Esophagus (tissue), 2 donors: ENCODE data around the gene CKAP2. TPM values are rescaled to one million over a fixed set of nuclear protein-coding genes. Genes with fewer than 3 reads are reported as not detected.
"Not testable (repeated sequence)": the region's sequence is repeated elsewhere in the genome, so short reads cannot be mapped to it uniquely, and the experiment has no call there.

Experiments
- H3K27ac ChIP-seq, 2 donors: one replicate each; pipeline ENCODE4 v1.5.1; 2013; ENCODE audit warnings: low read depth in 2 of 2, mild to moderate bottlenecking in 2 of 2, inconsistent platforms in 1 of 2, low read length in 1 of 2, moderate library complexity in 1 of 2
- H3K27me3 ChIP-seq, 2 donors: one replicate each; pipeline ENCODE4 v1.6.1; 2013; ENCODE audit warnings: low read length in 2 of 2, control low read depth in 1 of 2, mild to moderate bottlenecking in 1 of 2; ENCODE audit not compliant: insufficient read depth in 2 of 2, control insufficient read depth in 1 of 2
- H3K36me3 ChIP-seq, 2 donors: one replicate each; pipeline ENCODE4 v1.6.1; 2013; ENCODE audit warnings: low read length in 1 of 2; ENCODE audit not compliant: control insufficient read depth in 2 of 2, insufficient read depth in 2 of 2
- H3K4me1 ChIP-seq, 2 donors: one replicate each; pipeline ENCODE4 v1.6.1; 2013; ENCODE audit warnings: low read length in 1 of 2; ENCODE audit not compliant: control insufficient read depth in 2 of 2, insufficient read depth in 2 of 2
- H3K4me3 ChIP-seq, 2 donors: one replicate each; pipeline ENCODE4 v1.5.1; 2013; ENCODE audit warnings: low read length in 2 of 2, mild to moderate bottlenecking in 2 of 2, low read depth in 1 of 2, moderate library complexity in 1 of 2
- H3K9me3 ChIP-seq, 2 donors: one replicate each; pipeline ENCODE4 v1.6.1; 2013; ENCODE audit warnings: mild to moderate bottlenecking in 2 of 2, low read depth in 1 of 2, low read length in 1 of 2, moderate library complexity in 1 of 2; ENCODE audit not compliant: control insufficient read depth in 2 of 2, insufficient read depth in 1 of 2
- WGBS, 2 donors: extraction: QIAGEN DNeasy Blood & Tissue Kit; methylation state at CpG; one replicate each; pipeline ENCODE4 v1.1.7; 2013; 5-methylcytosine and 5-hydroxymethylcytosine counted together
- polyA plus RNA-seq, 2 donors: library from polyadenylated mRNA; stranded (reverse); fragments of 200-250 nt; gene quantifications; one replicate each; pipeline ENCODE4 v1.2.3, GENCODE V29; 2013
- donor health status: healthy with polysubstance abuse.
- donor health status: Bipolar disorder and iron deficiency.

Gene CKAP2
- polyA plus RNA-seq, 2 donors, result 5.2 to 8.6 TPM

- WGBS, 2 donors, result 52% methylated on average over 5 of the region's 6 CpGs
Observed at GRCh38 chr13:52513957-52514596, 58.8 kb downstream of the CKAP2 start.

GRCh38 chr13:52523323-52523722, 68.0 kb downstream of the CKAP2 start:
- 81 to 100% methylated on average over 1 to 2 of the region's 6 CpGs for WGBS, 2 donors
- H3K27me3 ChIP-seq, H3K27ac ChIP-seq, H3K4me3 ChIP-seq, H3K36me3 ChIP-seq, H3K9me3 ChIP-seq, H3K4me1 ChIP-seq: not testable (repeated sequence)

More at GRCh38 chr13:52513957-52514596, 58.8 kb downstream of the CKAP2 start:
- not testable (repeated sequence) for H3K36me3 ChIP-seq, H3K4me3 ChIP-seq, H3K4me1 ChIP-seq, H3K27ac ChIP-seq, H3K27me3 ChIP-seq, H3K9me3 ChIP-seq

Other genes starting within 250 kb of the CKAP2 start
- 1 to 10 TPM; 1.4 to 2.0 TPM for gene THSD1, start 49.3 kb upstream of the CKAP2 start, polyA plus RNA-seq
- 10 to 100 TPM; 21.5 to 23.4 TPM for gene VPS36, start 4.8 kb upstream of the CKAP2 start, polyA plus RNA-seq
- gene HNRNPA1L2, start 187.0 kb downstream of the CKAP2 start, polyA plus RNA-seq, result 1 to 10 TPM; 5.3 to 8.9 TPM
- 10 to 100 TPM; 33.7 to 36.1 TPM for gene SUGT1, start 197.4 kb downstream of the CKAP2 start, polyA plus RNA-seq